Stimulated activated CD8-positive, alpha-beta memory T cell treated with anti-CD3 and anti-CD28 coated beads, Interleukin-12 subunit alpha, Interleukin-12 subunit beta, amount 100 ng/mL, for 24 hours (primary cell): ENCODE measurements around the gene SDK1.
"Not testable (repeated sequence)": the region's sequence is repeated elsewhere in the genome, so short reads cannot be mapped to it uniquely, and the experiment has no call there.

ENCODE experiments used
- DNase-seq: peaks from one replicate; pipeline ENCODE4 v3.0.0-alpha.2; 2020; ENCODE audit errors: extremely low read depth

Gene SDK1

GRCh38 chr7:4202954-4203353, 901.9 kb downstream of the SDK1 start:
- DNase-seq, result no peak

GRCh38 chr7:4203626-4204512, 902.8 kb downstream of the SDK1 start:
- DNase-seq, result no peak

GRCh38 chr7:4204513-4205165, 903.6 kb downstream of the SDK1 start:
- no peak for DNase-seq

- DNase-seq, result no peak
Observed at GRCh38 chr7:4205828-4206227, 904.8 kb downstream of the SDK1 start.

GRCh38 chr7:4207011-4207410, 906.0 kb downstream of the SDK1 start:
- DNase-seq, result no peak

GRCh38 chr7:4208086-4208485, 907.0 kb downstream of the SDK1 start:
- DNase-seq, result no peak

- no peak for DNase-seq
Observed at GRCh38 chr7:4208586-4208985, 907.5 kb downstream of the SDK1 start.

GRCh38 chr7:4209126-4209525, 908.1 kb downstream of the SDK1 start:
- no peak for DNase-seq

GRCh38 chr7:4209966-4210365, 908.9 kb downstream of the SDK1 start:
- no peak for DNase-seq

GRCh38 chr7:4210821-4211220, 909.8 kb downstream of the SDK1 start:
- no peak for DNase-seq

- no peak for DNase-seq
Observed at GRCh38 chr7:4211261-4211660, 910.2 kb downstream of the SDK1 start.

- DNase-seq, result no peak
Observed at GRCh38 chr7:4212376-4212775, 911.3 kb downstream of the SDK1 start.

- DNase-seq, result no peak
Observed at GRCh38 chr7:4214291-4215155, 913.5 kb downstream of the SDK1 start.

GRCh38 chr7:4215176-4215720, 914.2 kb downstream of the SDK1 start:
- DNase-seq, result no peak

GRCh38 chr7:4216016-4216415, 915.0 kb downstream of the SDK1 start:
- DNase-seq, result no peak

GRCh38 chr7:4217126-4217660, 916.1 kb downstream of the SDK1 start:
- DNase-seq, result not testable (repeated sequence)

- no peak for DNase-seq
Observed at GRCh38 chr7:4218481-4218880, 917.4 kb downstream of the SDK1 start.

- no peak for DNase-seq
Observed at GRCh38 chr7:4220011-4220410, 919.0 kb downstream of the SDK1 start.

GRCh38 chr7:4221043-4221442, 920.0 kb downstream of the SDK1 start:
- no peak for DNase-seq

- no peak for DNase-seq
Observed at GRCh38 chr7:4222676-4223075, 921.6 kb downstream of the SDK1 start.

GRCh38 chr7:4225361-4225771, 924.3 kb downstream of the SDK1 start:
- DNase-seq, result no peak
